ENCODE results near the gene SDC3.

DNA sequence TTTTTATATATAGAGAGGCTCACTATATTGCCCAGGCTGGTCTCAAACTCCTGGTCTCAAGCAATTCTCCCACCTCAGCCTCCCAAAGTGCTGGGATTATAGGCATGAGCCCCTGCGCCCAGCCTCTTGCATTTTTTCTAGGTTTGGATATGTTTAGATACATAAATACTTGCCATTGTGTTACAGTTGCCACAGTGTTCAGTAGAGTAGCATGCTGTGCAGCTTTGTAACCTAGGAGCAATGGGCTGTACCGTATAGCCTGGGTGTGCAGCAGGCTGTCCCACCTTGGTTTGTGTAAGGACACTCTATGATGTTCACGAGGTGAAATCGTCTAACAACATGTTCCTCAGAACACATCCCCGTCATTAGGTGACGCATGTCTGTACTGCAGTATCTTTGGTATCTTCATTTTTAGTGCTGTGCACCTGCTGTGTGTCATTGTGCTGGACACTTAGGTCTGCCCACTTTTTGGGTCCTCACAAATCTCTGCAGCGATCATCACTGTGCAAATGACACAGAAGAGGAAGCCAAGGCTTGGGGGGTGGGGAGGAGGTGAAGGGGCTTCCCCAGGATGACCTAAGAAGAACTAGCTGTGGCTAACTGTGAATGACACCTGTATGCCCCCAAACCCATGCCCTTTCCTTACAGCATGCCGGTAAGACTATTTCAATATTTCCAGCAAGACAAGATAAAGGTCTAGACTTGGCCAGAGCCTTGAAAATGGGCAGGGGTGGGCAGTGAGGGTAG, 44.5 kb downstream of the SDC3 start:
- TF ChIP-seq, protein P1, sequence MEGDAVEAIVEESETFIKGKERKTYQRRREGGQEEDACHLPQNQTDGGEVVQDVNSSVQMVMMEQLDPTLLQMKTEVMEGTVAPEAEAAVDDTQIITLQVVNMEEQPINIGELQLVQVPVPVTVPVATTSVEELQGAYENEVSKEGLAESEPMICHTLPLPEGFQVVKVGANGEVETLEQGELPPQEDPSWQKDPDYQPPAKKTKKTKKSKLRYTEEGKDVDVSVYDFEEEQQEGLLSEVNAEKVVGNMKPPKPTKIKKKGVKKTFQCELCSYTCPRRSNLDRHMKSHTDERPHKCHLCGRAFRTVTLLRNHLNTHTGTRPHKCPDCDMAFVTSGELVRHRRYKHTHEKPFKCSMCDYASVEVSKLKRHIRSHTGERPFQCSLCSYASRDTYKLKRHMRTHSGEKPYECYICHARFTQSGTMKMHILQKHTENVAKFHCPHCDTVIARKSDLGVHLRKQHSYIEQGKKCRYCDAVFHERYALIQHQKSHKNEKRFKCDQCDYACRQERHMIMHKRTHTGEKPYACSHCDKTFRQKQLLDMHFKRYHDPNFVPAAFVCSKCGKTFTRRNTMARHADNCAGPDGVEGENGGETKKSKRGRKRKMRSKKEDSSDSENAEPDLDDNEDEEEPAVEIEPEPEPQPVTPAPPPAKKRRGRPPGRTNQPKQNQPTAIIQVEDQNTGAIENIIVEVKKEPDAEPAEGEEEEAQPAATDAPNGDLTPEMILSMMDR (IDR thresholded peaks at IDR 0.05): no peak
- no peak for TF ChIP-seq POLR2A (IDR thresholded peaks at IDR 0.05)
